Activated CD8-positive, alpha-beta T cell treated with anti-CD3 and anti-CD28 coated beads for 36 hours (primary cell): ENCODE data around the gene TRPM8. TPM values are rescaled to one million over a fixed set of nuclear protein-coding genes. Genes with fewer than 3 reads are reported as not detected.
"Not testable (repeated sequence)": the region's sequence is repeated elsewhere in the genome, so short reads cannot be mapped to it uniquely, and the experiment has no call there.

Source experiments
- ATAC-seq: fragments of 200-7000 bp; cut with Tn5 transposase; one replicate; pipeline ENCODE4 v1.10.0; 2021; ENCODE audit warnings: mild to moderate bottlenecking, moderate library complexity
- CTCF ChIA-PET: fragments of 350-600 bp; sonication (Branson Sonifier 250); formaldehyde crosslinking; loops from one replicate; lab custom pipeline; 2021; ENCODE audit warnings: antibody characterized with exemption; lab: Charles Lee
- POLR2A ChIA-PET: fragments of 350-600 bp; sonication (Branson Sonifier 250); formaldehyde crosslinking; loops from one replicate; lab custom pipeline; 2021; ENCODE audit warnings: antibody characterized with exemption; lab: Charles Lee
- DNase-seq: peaks from one replicate; pipeline ENCODE4 v3.0.0-alpha.2; 2020
- H3K27ac Mint-ChIP-seq: one replicate; pipeline ENCODE4 v1.8.0; 2021; ENCODE audit warnings: mild to moderate bottlenecking, mixed read lengths
- H3K27me3 Mint-ChIP-seq: one replicate; pipeline ENCODE4 v1.8.0; 2021; ENCODE audit warnings: mixed read lengths
- H3K36me3 Mint-ChIP-seq: one replicate; pipeline ENCODE4 v1.8.0; 2021; ENCODE audit warnings: low read depth, mixed read lengths
- H3K4me1 Mint-ChIP-seq: one replicate; pipeline ENCODE4 v1.8.0; 2021; ENCODE audit warnings: low read depth, mixed read lengths
- H3K4me3 Mint-ChIP-seq: one replicate; pipeline ENCODE4 v1.8.0; 2021; ENCODE audit warnings: mild to moderate bottlenecking, moderate library complexity, mixed read lengths
- H3K9me3 Mint-ChIP-seq: one replicate; pipeline ENCODE4 v1.8.0; 2021; ENCODE audit warnings: mixed read lengths
- intact Hi-C: fragments of 100-400 bp; cut with micrococcal nuclease; formaldehyde crosslinking; loops from one replicate; pipeline ENCODE4 v1.10.0; 2022
- total RNA-seq, 2 experiments: library from RNA; stranded (reverse); gene quantifications; one replicate each; pipeline ENCODE4 v1.2.3, GENCODE V29; 2021
- TF ChIP-seq, protein P1 (sequence below): fragments of 200-600 bp; IDR thresholded peaks from one replicate; pipeline ENCODE4 v1.8.0; 2022; ENCODE audit warnings: antibody characterized with exemption, mild to moderate bottlenecking

TRPM8 gene
- total RNA-seq, 2 experiments from 2014 or later: not detected

DNA sequence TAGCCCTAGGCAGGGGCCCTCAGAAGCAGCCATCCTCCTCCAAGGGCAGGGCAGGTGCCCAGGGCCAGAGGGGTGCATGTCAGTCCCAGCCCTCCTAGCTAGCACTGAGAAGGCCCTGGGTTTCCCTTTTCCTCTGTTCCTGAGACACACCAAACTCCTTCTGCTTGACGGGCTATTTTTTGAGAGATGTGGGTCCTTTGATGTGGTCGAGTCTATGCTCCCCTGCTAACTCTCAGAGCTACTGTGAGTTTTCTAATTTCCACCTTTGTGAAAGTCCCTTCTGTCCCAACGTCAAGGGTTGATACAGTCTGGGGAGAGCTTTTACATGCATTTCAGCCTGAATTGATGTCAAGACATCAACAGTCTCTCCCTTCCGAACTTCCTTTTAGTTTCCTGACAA is 51.4 kb downstream of the TRPM8 start:
- no peak overlapping the region for H3K27ac Mint-ChIP-seq
- intact Hi-C loops: no loop called here
- CTCF ChIA-PET: no interaction called here
- ATAC-seq (no peak), DNase-seq (no peak)
- POLR2A ChIA-PET: interaction anchor here (2.0 kb wide), 1 partner anchor 13 kb away, joined by 5 read pairs; no protein-coding TSS in a partner anchor
- no peak overlapping the region for H3K4me3 Mint-ChIP-seq
- TF ChIP-seq, protein P1, sequence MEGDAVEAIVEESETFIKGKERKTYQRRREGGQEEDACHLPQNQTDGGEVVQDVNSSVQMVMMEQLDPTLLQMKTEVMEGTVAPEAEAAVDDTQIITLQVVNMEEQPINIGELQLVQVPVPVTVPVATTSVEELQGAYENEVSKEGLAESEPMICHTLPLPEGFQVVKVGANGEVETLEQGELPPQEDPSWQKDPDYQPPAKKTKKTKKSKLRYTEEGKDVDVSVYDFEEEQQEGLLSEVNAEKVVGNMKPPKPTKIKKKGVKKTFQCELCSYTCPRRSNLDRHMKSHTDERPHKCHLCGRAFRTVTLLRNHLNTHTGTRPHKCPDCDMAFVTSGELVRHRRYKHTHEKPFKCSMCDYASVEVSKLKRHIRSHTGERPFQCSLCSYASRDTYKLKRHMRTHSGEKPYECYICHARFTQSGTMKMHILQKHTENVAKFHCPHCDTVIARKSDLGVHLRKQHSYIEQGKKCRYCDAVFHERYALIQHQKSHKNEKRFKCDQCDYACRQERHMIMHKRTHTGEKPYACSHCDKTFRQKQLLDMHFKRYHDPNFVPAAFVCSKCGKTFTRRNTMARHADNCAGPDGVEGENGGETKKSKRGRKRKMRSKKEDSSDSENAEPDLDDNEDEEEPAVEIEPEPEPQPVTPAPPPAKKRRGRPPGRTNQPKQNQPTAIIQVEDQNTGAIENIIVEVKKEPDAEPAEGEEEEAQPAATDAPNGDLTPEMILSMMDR: no peak
- no peaks in the 10 kb centered on the region for H3K27me3 Mint-ChIP-seq
- H3K36me3 Mint-ChIP-seq: no peaks in the 10 kb centered on the region
- H3K9me3 Mint-ChIP-seq: no peaks in the 10 kb centered on the region
- H3K4me1 Mint-ChIP-seq: peaks cover 10% of the 10 kb centered on the region

DNA sequence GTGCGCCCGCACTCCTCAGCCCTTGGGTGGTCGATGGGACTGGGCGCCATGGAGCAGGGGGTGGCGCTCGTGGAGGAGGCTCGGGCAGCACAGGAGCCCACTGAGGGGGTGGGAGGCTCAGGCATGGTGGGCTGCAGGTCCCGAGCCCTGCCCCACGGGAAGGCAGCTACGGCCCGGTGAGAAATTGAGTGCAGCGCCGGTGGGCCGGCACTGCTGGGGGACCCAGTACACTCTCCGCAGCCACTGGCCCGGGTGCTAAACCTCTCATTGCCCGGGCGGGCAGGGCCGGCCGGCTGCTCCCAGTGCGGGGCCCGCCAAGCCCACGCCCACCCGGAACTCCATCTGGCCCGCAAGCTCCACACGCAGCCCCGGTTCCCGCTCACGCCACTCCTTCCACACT is 55.3 kb downstream of the TRPM8 start:
- H3K36me3 Mint-ChIP-seq, H3K27ac Mint-ChIP-seq, POLR2A ChIA-PET, DNase-seq, ATAC-seq, H3K4me3 Mint-ChIP-seq, H3K9me3 Mint-ChIP-seq, H3K27me3 Mint-ChIP-seq: not testable (repeated sequence)
- intact Hi-C loops: loop anchor here (10.0 kb wide), 1 partner anchor 302 kb away; no protein-coding TSS in a partner anchor
- peaks cover 19% of the 10 kb centered on the region for H3K4me1 Mint-ChIP-seq
- CTCF ChIA-PET: interaction anchor here (1.6 kb wide), 1 partner anchor 115 kb away, joined by 5 read pairs; no protein-coding TSS in a partner anchor

GRCh38 chr2:233972941-233973575 is 55.9 kb downstream of the TRPM8 start:
- Mint-ChIP-seq H3K36me3 (no peaks in the 10 kb centered on the region), H3K4me1 (peaks cover 20% of the 10 kb centered on the region), H3K9me3 (no peaks in the 10 kb centered on the region), H3K27me3 (no peaks in the 10 kb centered on the region), H3K27ac (no peak overlapping the region), H3K4me3 (no peak overlapping the region)
- TF ChIP-seq, protein P1: no peak
- POLR2A ChIA-PET: no interaction called here
- no peak for ATAC-seq
- intact Hi-C loops: loop anchor here (10.0 kb wide), 1 partner anchor 302 kb away; no protein-coding TSS in a partner anchor
- DNase-seq: no peak
- CTCF ChIA-PET: interaction anchor here (1.6 to 1.7 kb wide), 2 partner anchors 115 to 193 kb away, joined by 3 to 5 read pairs; no protein-coding TSS in a partner anchor

- ATAC-seq (no peak), DNase-seq (no peak)
- no peaks in the 10 kb centered on the region for H3K27me3 Mint-ChIP-seq
- H3K4me3 Mint-ChIP-seq: no peak overlapping the region
- ChIA-PET CTCF (interaction anchor here (1.4 to 1.7 kb wide), 3 partner anchors 116 to 572 kb away, joined by 3 to 5 read pairs (median 5); no protein-coding TSS in a partner anchor), POLR2A (no interaction called here)
- H3K4me1 Mint-ChIP-seq: peaks cover 22% of the 10 kb centered on the region
- H3K27ac Mint-ChIP-seq: no peak overlapping the region
- intact Hi-C loops: loop anchor here (10.0 kb wide), 1 partner anchor 301 kb away; no protein-coding TSS in a partner anchor
- no peaks in the 10 kb centered on the region for H3K36me3 Mint-ChIP-seq
- no peaks in the 10 kb centered on the region for H3K9me3 Mint-ChIP-seq
- TF ChIP-seq, protein P1: no peak
Measured at GRCh38 chr2:233973786-233974185, 56.6 kb downstream of the TRPM8 start.

DNA sequence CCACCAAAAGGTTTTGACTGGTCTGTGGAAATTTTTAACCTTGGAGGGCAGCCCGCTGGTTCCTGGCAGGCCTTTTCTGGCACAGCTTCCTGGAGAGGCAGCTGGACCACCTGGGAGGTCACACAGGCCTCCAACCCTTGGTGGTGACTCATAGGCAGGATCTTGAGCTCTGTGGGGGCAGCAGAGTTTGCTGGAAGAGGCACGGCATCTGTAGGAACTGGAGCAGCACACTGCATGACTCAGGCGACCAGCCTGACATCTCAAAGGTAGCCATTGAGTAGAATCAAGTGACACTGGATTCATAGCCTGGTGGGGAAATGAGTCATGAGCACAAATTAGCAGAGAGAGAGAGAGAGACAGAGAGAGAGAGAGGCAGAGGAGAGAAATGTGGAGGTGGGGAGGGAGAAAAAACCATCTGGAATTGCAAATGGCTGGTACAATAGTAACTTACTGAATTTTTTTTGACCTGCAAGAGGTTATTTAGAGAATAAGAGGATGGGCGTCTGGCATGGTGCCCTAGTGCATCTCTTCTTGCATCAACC is 57.4 kb downstream of the TRPM8 start:
- ChIA-PET CTCF (interaction anchor here (1.4 to 1.7 kb wide), 2 partner anchors 192 to 571 kb away, joined by 3 to 5 read pairs; no protein-coding TSS in a partner anchor), POLR2A (no interaction called here)
- Mint-ChIP-seq H3K27me3 (no peaks in the 10 kb centered on the region), H3K9me3 (no peaks in the 10 kb centered on the region), H3K4me1 (peaks cover 24% of the 10 kb centered on the region), H3K36me3 (no peaks in the 10 kb centered on the region), H3K4me3 (no peak overlapping the region), H3K27ac (no peak overlapping the region)
- DNase-seq: peak; percentile 56
- TF ChIP-seq, protein P1: no peak
- peak; percentile 88 for ATAC-seq
- intact Hi-C loops: loop anchor here (5.0 to 10.0 kb wide), 2 partner anchors 300 to 568 kb away; no protein-coding TSS in a partner anchor
